Measurements from ENCODE around the gene RAX. TPM values are rescaled to one million over a fixed set of nuclear protein-coding genes. Genes with fewer than 3 reads are reported as not detected.

RAX gene
- total RNA-seq, 2 donors from 2014 or later: not detected

DNA sequence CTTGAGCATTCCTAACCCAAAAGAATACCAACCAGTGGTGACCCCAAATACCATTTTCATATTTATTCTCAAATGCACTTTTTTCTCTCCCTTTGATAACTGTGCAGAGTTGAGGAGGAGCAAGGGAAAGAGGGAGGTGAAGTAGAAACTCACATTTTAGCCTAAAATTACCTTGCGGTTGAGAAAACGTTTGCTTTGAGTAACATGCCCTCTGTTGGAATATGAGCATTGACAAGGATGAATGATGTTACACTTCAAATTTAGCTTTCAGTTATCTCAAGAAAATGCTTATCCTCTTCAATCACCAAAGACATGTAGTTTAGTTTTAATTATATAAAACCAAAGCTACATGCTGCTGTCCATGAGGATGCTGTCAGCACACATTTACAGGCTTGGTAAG lies 50.9 kb downstream of the RAX start:
- Histone ChIP-seq H3K27ac (no peak overlapping the region), H3K9me3 (no peaks in the 10 kb centered on the region), H3K4me3 (no peak overlapping the region), H3K27me3 (replicated peaks; ENCODE audit: insufficient read depth) (no peaks in the 10 kb centered on the region), H3K36me3 (no peaks in the 10 kb centered on the region), H3K4me1 (ENCODE audit: control insufficient read depth in 1 of 2, low read depth in 2 of 2) (no peaks in the 10 kb centered on the region)
- ATAC-seq (ENCODE audit: insufficient number of reproducible peaks, low FRiP score, low read depth) (no peak), DNase-seq (ENCODE audit: low spot score) (no peak)
- TF ChIP-seq, protein P1, sequence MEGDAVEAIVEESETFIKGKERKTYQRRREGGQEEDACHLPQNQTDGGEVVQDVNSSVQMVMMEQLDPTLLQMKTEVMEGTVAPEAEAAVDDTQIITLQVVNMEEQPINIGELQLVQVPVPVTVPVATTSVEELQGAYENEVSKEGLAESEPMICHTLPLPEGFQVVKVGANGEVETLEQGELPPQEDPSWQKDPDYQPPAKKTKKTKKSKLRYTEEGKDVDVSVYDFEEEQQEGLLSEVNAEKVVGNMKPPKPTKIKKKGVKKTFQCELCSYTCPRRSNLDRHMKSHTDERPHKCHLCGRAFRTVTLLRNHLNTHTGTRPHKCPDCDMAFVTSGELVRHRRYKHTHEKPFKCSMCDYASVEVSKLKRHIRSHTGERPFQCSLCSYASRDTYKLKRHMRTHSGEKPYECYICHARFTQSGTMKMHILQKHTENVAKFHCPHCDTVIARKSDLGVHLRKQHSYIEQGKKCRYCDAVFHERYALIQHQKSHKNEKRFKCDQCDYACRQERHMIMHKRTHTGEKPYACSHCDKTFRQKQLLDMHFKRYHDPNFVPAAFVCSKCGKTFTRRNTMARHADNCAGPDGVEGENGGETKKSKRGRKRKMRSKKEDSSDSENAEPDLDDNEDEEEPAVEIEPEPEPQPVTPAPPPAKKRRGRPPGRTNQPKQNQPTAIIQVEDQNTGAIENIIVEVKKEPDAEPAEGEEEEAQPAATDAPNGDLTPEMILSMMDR (IDR thresholded peaks at IDR 0.05): no peak

DNA sequence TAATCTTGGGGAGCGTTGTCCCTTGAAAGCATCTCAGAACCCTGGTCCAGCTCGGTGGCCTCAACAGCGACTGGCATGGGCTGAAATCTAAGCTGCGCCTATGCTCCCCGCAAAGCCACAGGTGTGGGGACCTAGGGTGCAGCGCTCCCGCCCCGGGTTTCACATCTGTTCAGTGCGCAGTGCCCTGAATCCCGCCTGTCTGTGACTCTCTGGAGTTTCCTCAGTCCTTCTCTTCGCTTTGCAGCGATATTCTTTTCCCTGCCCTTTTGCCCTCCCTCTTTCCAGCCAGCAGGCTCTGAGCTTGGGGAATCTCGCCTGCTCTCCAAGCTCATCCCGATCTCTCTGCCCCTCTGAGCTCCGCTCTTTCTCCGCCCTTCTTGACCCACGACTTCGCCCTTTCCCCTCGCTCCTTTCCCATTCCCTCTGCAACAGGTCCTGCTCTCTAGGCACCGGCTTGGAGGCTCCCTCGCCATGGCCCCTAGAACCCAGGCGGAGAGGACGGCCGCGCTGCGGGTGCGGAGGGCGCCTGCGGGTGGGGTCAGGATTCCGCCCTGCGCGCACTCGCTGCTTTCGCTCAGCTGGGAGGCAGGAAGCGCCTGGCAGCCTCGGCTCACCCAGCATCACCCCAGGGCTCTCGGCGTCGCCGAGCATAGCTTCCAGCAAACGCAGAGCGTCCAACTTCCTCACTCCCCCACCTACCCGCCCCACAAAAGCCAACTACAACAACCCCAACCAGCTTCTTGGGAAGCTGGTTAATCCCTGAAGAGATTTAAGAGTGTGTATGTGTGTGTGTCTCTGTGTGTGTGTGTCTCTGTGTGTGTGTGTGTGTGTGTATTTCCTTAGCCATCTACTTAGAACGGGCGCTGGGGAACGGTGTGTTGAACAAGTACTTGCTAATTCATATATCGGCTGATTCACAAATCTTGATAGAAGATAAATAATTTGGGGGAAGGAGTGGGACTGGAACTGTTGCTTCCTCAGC lies 52.2 kb downstream of the RAX start:
- H3K4me3 ChIP-seq: no peak overlapping the region
- no peaks in the 10 kb centered on the region for H3K27me3 ChIP-seq (replicated peaks; ENCODE audit: insufficient read depth)
- ATAC-seq (ENCODE audit: insufficient number of reproducible peaks, low FRiP score, low read depth): no peak
- TF ChIP-seq, protein P1 (IDR thresholded peaks at IDR 0.05): no peak
- no peaks in the 10 kb centered on the region for H3K36me3 ChIP-seq
- H3K27ac ChIP-seq: no peak overlapping the region
- no peaks in the 10 kb centered on the region for H3K4me1 ChIP-seq (ENCODE audit: control insufficient read depth in 1 of 2, low read depth in 2 of 2)
- no peak for DNase-seq (ENCODE audit: low spot score)
- H3K9me3 ChIP-seq: no peaks in the 10 kb centered on the region

DNA sequence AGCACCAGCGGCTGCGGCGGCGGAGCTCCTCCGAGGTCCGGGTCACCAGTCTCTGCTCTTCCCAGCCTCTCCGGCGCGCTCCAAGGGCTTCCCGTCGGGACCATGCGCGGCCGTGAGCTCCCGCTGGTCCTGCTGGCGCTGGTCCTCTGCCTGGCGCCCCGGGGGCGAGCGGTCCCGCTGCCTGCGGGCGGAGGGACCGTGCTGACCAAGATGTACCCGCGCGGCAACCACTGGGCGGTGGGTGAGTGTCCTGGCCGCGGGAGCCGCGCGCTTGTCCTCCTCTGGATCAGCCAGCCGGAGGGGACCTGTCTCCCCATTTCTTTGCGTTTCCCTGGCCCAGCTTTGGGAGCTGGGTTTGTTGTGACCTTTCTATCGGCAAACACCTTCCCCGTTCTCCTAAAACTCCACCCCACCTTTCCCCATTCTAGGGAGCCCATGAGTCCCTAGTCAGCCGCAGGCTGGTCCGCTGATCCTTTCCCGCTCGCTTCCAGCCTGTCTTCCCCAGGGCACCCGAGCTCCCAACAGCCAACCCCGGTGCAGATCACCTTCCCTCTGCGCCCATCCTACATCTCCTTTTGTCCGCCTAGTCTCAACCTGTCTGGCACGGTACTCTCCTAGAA lies 53.0 kb downstream of the RAX start:
- H3K4me1 ChIP-seq (ENCODE audit: control insufficient read depth in 1 of 2, low read depth in 2 of 2): no peaks in the 10 kb centered on the region

DNA sequence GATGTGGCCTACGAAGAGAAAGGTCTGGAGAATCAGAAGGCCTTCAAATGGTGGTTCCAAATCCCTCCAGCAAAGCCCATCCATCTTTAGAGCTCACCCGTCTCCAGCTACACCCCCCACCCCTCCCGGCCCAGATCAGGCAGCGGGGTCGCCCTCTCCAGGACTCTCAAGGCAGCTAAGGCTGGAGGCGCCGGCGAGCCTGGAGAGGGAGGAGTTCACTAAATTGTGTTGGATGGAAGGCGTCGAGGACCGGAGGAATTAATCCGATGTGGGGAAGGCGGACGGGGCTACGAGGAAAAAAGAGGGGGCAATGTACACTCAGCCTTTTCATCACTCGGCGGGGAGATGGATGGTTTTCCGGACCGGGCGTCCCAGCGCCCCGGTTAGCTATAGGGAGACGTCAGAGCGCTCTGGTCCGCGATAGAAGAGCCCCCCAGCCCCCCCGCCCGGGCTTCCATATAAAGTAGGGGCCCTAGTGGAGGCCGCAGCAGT lies 53.5 kb downstream of the RAX start, which contains the start of gene GRP:
TSS of gene GRP (plus strand) at position 487 of the 492 bp plus-strand sequence. CDS start 108 bp downstream, outside the sequence.
- Histone ChIP-seq H3K4me1 (ENCODE audit: control insufficient read depth in 1 of 2, low read depth in 2 of 2) (no peaks in the 10 kb centered on the region), H3K9me3 (no peaks in the 10 kb centered on the region), H3K36me3 (no peaks in the 10 kb centered on the region), H3K27ac (no peak within 1 kb of the TSS), H3K27me3 (replicated peaks; ENCODE audit: insufficient read depth) (no peaks in the 10 kb centered on the region), H3K4me3 (no peak within 1 kb of the TSS)
- TF ChIP-seq, protein P1 (IDR thresholded peaks at IDR 0.05): no peak
- ATAC-seq (ENCODE audit: insufficient number of reproducible peaks, low FRiP score, low read depth): no peak
- no peak for DNase-seq (ENCODE audit: low spot score)

More for the DNA sequence above, 53.0 kb downstream of the RAX start:
- Histone ChIP-seq H3K27ac (no peak overlapping the region), H3K36me3 (no peaks in the 10 kb centered on the region), H3K27me3 (replicated peaks; ENCODE audit: insufficient read depth) (no peaks in the 10 kb centered on the region), H3K9me3 (no peaks in the 10 kb centered on the region), H3K4me3 (no peak overlapping the region)
- no peak for DNase-seq (ENCODE audit: low spot score)
- TF ChIP-seq, protein P1 (IDR thresholded peaks at IDR 0.05): no peak
- no peak for ATAC-seq (ENCODE audit: insufficient number of reproducible peaks, low FRiP score, low read depth)

DNA sequence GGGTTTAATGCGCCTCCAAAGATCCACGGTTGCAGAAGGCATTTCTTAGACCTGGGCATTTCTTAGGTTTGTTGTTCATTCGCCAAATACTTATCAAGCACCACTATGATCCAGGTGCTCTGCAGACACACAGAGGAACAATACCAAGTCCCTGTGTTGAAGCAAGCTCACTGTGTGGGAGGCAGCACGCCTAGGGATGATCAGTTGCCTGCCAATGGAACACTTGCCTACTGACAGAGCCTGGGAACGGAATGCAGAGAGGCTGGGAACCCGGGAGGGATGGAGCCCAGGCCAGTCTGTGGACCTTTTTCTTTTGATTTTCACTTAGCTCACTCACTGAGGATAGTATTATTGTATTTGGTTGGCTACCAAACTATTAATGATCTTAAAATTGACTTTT lies 55.2 kb downstream of the RAX start:
- TF ChIP-seq, protein P1 (IDR thresholded peaks at IDR 0.05): no peak
- H3K9me3 ChIP-seq: no peaks in the 10 kb centered on the region
- H3K27ac ChIP-seq: no peak overlapping the region
- no peaks in the 10 kb centered on the region for H3K36me3 ChIP-seq
- H3K4me3 ChIP-seq: no peak overlapping the region
- H3K4me1 ChIP-seq (ENCODE audit: control insufficient read depth in 1 of 2, low read depth in 2 of 2): no peaks in the 10 kb centered on the region
- no peak for ATAC-seq (ENCODE audit: insufficient number of reproducible peaks, low FRiP score, low read depth)
- no peak for DNase-seq (ENCODE audit: low spot score)
- H3K27me3 ChIP-seq (replicated peaks; ENCODE audit: insufficient read depth): no peaks in the 10 kb centered on the region

All from thoracic aorta (tissue), 2 donors.